SK-N-SH (cell line): ENCODE results near the gene ZNF337. TPM values are rescaled to one million over a fixed set of nuclear protein-coding genes. Genes with fewer than 3 reads are reported as not detected.
"Not testable (repeated sequence)": the region's sequence is repeated elsewhere in the genome, so short reads cannot be mapped to it uniquely, and the experiment has no call there.

Source experiments
- CTCF ChIA-PET: fragments of 300-600, 350-600 bp; formaldehyde crosslinking; extraction: SDS; loops from one replicate; lab custom pipeline; 2021; lab: Yijun Ruan, JAX
- POLR2A ChIA-PET: fragments of 350-600 bp; sonication (Branson Sonifier 250); formaldehyde crosslinking; extraction: SDS; loops from one replicate; lab custom pipeline; 2020; ENCODE audit warnings: antibody characterized with exemption, inconsistent platforms; lab: Yijun Ruan, JAX
- DNase-seq: peaks from one replicate; pipeline ENCODE4 v3.0.0; 2012
- H2AFZ ChIP-seq: fragments of 200-600 bp; sonication (generic); 2 replicates; pipeline ENCODE4 v1.8.1; 2016; ENCODE audit warnings: antibody characterized with exemption, mild to moderate bottlenecking, low read depth
- H3F3A ChIP-seq: fragments of 200-600 bp; sonication (generic); replicated peaks from 2 replicates; pipeline ENCODE3; 2016; ENCODE audit warnings: antibody characterized with exemption, mild to moderate bottlenecking; ENCODE audit not compliant: insufficient read depth
- H3K27ac ChIP-seq, 2 experiments: fragments of 200-500 bp in 1 of 2; fragments of 200-600 bp in 1 of 2; sonication (Bioruptor generic) in 1 of 2; sonication (generic), shearing (Covaris generic) in 1 of 2; 2 replicates each; pipeline versions ENCODE4 v1.5.1 to v1.6.1; 2014 to 2016; ENCODE audit warnings: low read depth in 2 of 2, inconsistent platforms in 1 of 2, low read length in 1 of 2, mild to moderate bottlenecking in 1 of 2, mixed read lengths in 1 of 2
- H3K27me3 ChIP-seq: fragments of 200-600 bp; sonication (generic), shearing (Covaris generic); 2 replicates; pipeline ENCODE4 v1.6.1; 2016; ENCODE audit warnings: mixed run types; ENCODE audit not compliant: insufficient read depth
- H3K36me3 ChIP-seq, 2 experiments: fragments of 200-500 bp in 1 of 2; fragments of 200-600 bp in 1 of 2; sonication (Bioruptor generic) in 1 of 2; sonication (generic) in 1 of 2; replicated peaks in 1 of 2; 2 replicates each; pipeline versions ENCODE3 to v1.5.1; 2014 to 2016; ENCODE audit warnings: low read length in 1 of 2, mild to moderate bottlenecking in 1 of 2; ENCODE audit not compliant: insufficient read depth in 2 of 2, control insufficient read depth in 1 of 2
- H3K4me1 ChIP-seq, 2 experiments: fragments of 200-500 bp in 1 of 2; fragments of 200-600 bp in 1 of 2; sonication (Bioruptor generic) in 1 of 2; sonication (generic), shearing (Covaris generic) in 1 of 2; 2 replicates each; pipeline versions ENCODE4 v1.5.1 to v1.6.1; 2014 to 2016; ENCODE audit warnings: low read depth in 1 of 2, low read length in 1 of 2, mixed run types in 1 of 2; ENCODE audit not compliant: insufficient read depth in 2 of 2, control insufficient read depth in 1 of 2
- H3K4me2 ChIP-seq: fragments of 200-600 bp; sonication (generic), shearing (Covaris generic); 2 replicates; pipeline ENCODE4 v1.6.1; 2017; ENCODE audit warnings: mixed run types
- H3K4me3 ChIP-seq, 2 experiments: fragments of 200-500 bp in 1 of 2; fragments of 200-600 bp in 1 of 2; sonication (Bioruptor generic) in 1 of 2; sonication (generic), shearing (Covaris generic) in 1 of 2; 2 replicates each; pipeline versions ENCODE4 v1.5.1 to v1.8.1; 2014 to 2016; ENCODE audit warnings: low read depth in 2 of 2, inconsistent platforms in 1 of 2, low read length in 1 of 2, mild to moderate bottlenecking in 1 of 2, mixed read lengths in 1 of 2, moderate library complexity in 1 of 2
- H3K79me2 ChIP-seq: fragments of 200-600 bp; sonication (generic); 2 replicates; pipeline ENCODE4 v1.8.1; 2017; ENCODE audit warnings: mild to moderate bottlenecking; ENCODE audit not compliant: insufficient read depth
- H3K9ac ChIP-seq: fragments of 200-600 bp; sonication (generic); 2 replicates; pipeline ENCODE4 v1.6.1; 2017; ENCODE audit warnings: mixed run types
- H3K9me2 ChIP-seq: fragments of 200-600 bp; sonication (generic); 2 replicates; pipeline ENCODE4 v1.6.1; 2017; ENCODE audit warnings: mixed run types
- H3K9me3 ChIP-seq: fragments of 200-600 bp; sonication (generic); 2 replicates; pipeline ENCODE4 v1.6.1; 2017; ENCODE audit warnings: mixed run types, mild to moderate bottlenecking, moderate library complexity
- H4K20me1 ChIP-seq: fragments of 200-600 bp; sonication (generic); 2 replicates; pipeline ENCODE4 v1.6.1; 2017; ENCODE audit warnings: mild to moderate bottlenecking, mixed run types; ENCODE audit not compliant: insufficient read depth
- ELF1 ChIP-seq: IDR thresholded peaks from 2 replicates; pipeline ENCODE4 v1.4.0; 2012
- FOSL2 ChIP-seq: IDR thresholded peaks from 2 replicates; pipeline ENCODE4 v1.4.0; 2012; ENCODE audit warnings: low read depth, mild to moderate bottlenecking, moderate library complexity, borderline replicate concordance
- FOXM1 ChIP-seq: IDR thresholded peaks from 2 replicates; pipeline ENCODE4 v1.4.0; 2012; ENCODE audit warnings: low read depth, mild to moderate bottlenecking
- GABPA ChIP-seq: IDR thresholded peaks from 2 replicates; pipeline ENCODE4 v1.4.0; 2012; ENCODE audit warnings: low read depth, mild to moderate bottlenecking
- GATA2 ChIP-seq: sonication (generic); formaldehyde crosslinking; IDR thresholded peaks from 2 replicates; pipeline ENCODE4 v1.5.0; 2020; ENCODE audit warnings: mild to moderate bottlenecking, missing genetic modification reagents
- JUND ChIP-seq: IDR thresholded peaks from 2 replicates; pipeline ENCODE4 v1.4.0; 2012
- NFIC ChIP-seq: IDR thresholded peaks from 2 replicates; pipeline ENCODE4 v1.4.0; 2012; ENCODE audit warnings: borderline replicate concordance
- POLR2AphosphoS5 ChIP-seq: IDR thresholded peaks from 2 replicates; pipeline ENCODE4 v1.6.1; 2012; ENCODE audit warnings: low read depth, low read length
- RAD21 ChIP-seq: IDR thresholded peaks from 2 replicates; pipeline ENCODE4 v1.6.1; 2012; ENCODE audit warnings: mild to moderate bottlenecking, low read length
- RCOR1 ChIP-seq: fragments of 150-350 bp; IDR thresholded peaks from 2 replicates; pipeline ENCODE4 v1.6.1; 2017; ENCODE audit warnings: antibody characterized with exemption, low read length
- RFX5 ChIP-seq: IDR thresholded peaks from 2 replicates; pipeline ENCODE4 v1.6.1; 2012; ENCODE audit warnings: mild to moderate bottlenecking, improper control_type of control experiment, low read length
- SIN3A ChIP-seq: IDR thresholded peaks from 2 replicates; pipeline ENCODE4 v1.6.1; 2012; ENCODE audit warnings: low read depth, mild to moderate bottlenecking, low read length, moderate library complexity, borderline replicate concordance
- TCF12 ChIP-seq: IDR thresholded peaks from 2 replicates; pipeline ENCODE4 v1.4.0; 2012
- TEAD4 ChIP-seq: IDR thresholded peaks from 2 replicates; pipeline ENCODE4 v1.4.0; 2012; ENCODE audit warnings: mild to moderate bottlenecking, borderline replicate concordance; ENCODE audit not compliant: insufficient read depth
- YY1 ChIP-seq: IDR thresholded peaks from 2 replicates; pipeline ENCODE4 v1.4.0; 2012; ENCODE audit warnings: low read depth, mild to moderate bottlenecking
- ZBTB33 ChIP-seq: IDR thresholded peaks from 2 replicates; pipeline ENCODE4 v1.4.0; 2012; ENCODE audit warnings: low read depth, borderline replicate concordance
- WGBS: methylation state at CpG from one replicate; pipeline ENCODE4 v1.1.6; 2017; ENCODE audit warnings: low lambda C conversion rate; 5-methylcytosine and 5-hydroxymethylcytosine counted together
- polyA plus RNA-seq, 3 experiments: library from polyadenylated mRNA; depleted of rRNA; stranded (reverse); fragments of >200 nt; gene quantifications; 2 replicates each; pipeline ENCODE4 v1.2.3, GENCODE V29; 2012
- TF ChIP-seq, protein P1 (sequence below): IDR thresholded peaks from 2 replicates; pipeline ENCODE4 v1.4.0; 2012; ENCODE audit warnings: low read depth, borderline replicate concordance
- TF ChIP-seq, protein P2 (sequence below): fragments of 150-350 bp; IDR thresholded peaks from 2 replicates; pipeline ENCODE4 v1.6.1; 2017; ENCODE audit warnings: antibody characterized with exemption, low read length, low read depth, borderline replicate concordance
- TF ChIP-seq, protein P3 (sequence below): IDR thresholded peaks from 2 replicates; pipeline ENCODE4 v1.4.0; 2012; ENCODE audit warnings: low read depth

The ZNF337 gene
- polyA plus RNA-seq, 1 of the 3 experiments (the other 2 are of a cell fraction) = 16.5 TPM

DNA sequence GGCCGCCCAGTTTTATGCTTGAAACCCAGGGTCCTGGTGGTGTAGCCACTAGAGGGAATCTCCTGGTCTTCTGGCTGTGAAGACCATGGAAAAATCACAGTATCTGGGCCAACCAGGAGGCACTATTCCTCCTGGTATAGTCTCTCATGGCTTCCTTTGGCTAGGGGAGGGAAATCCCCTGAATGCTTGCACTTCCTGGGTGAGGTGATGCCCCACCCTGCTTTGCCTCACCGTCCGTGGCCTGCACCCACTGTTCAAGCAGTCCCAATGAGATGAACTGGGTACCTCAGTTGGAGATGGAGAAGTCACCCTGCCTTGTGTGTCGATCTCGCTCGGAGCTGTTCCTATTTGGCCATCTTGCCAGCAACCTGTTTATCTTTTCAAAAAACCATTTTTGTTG lies 10.1 kb upstream of the ZNF337 start:
- no peaks in the 10 kb centered on the region for H3K36me3 ChIP-seq
- WGBS = 71% methylated on average over 6 of the region's 6 CpGs
- no peak for TF ChIP-seq NFIC
- TF ChIP-seq FOSL2 = no peak
- no peak for TF ChIP-seq RAD21
- no peak for TF ChIP-seq GABPA
- no peak for TF ChIP-seq GATA2
- TF ChIP-seq ZBTB33 = no peak
- no peak overlapping the region for H2AFZ ChIP-seq
- no peak overlapping the region for H3K9ac ChIP-seq
- POLR2A ChIA-PET = no interaction called here
- DNase-seq = no peak
- H3K9me3 ChIP-seq = no peaks in the 10 kb centered on the region
- no peaks in the 10 kb centered on the region for H3K27me3 ChIP-seq
- no peak overlapping the region for H3K4me2 ChIP-seq
- CTCF ChIA-PET = no interaction called here
- H4K20me1 ChIP-seq = no peaks in the 10 kb centered on the region
- H3K4me3 ChIP-seq = no peak overlapping the region
- no peaks in the 10 kb centered on the region for H3K9me2 ChIP-seq
- H3K4me1 ChIP-seq = no peaks in the 10 kb centered on the region
- H3F3A ChIP-seq = no peaks in the 10 kb centered on the region
- H3K79me2 ChIP-seq = 0 out of 2 replicates have a peak, but pooled peaks cover 2% of the 10 kb centered on the region
- no peak overlapping the region for H3K27ac ChIP-seq

GRCh38 chr20:25705830-25706351 lies 9.2 kb upstream of the ZNF337 start:
- TF ChIP-seq TEAD4 (no peak), ZBTB33 (no peak), JUND (no peak), POLR2AphosphoS5 (no peak), ELF1 (no peak), FOXM1 (no peak), RFX5 (no peak), RCOR1 (no peak), YY1 (no peak), TCF12 (no peak), FOSL2 (no peak), SIN3A (no peak)
- TF ChIP-seq, protein P1, sequence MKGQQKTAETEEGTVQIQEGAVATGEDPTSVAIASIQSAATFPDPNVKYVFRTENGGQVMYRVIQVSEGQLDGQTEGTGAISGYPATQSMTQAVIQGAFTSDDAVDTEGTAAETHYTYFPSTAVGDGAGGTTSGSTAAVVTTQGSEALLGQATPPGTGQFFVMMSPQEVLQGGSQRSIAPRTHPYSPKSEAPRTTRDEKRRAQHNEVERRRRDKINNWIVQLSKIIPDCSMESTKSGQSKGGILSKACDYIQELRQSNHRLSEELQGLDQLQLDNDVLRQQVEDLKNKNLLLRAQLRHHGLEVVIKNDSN = no peak
- TF ChIP-seq, protein P2, sequence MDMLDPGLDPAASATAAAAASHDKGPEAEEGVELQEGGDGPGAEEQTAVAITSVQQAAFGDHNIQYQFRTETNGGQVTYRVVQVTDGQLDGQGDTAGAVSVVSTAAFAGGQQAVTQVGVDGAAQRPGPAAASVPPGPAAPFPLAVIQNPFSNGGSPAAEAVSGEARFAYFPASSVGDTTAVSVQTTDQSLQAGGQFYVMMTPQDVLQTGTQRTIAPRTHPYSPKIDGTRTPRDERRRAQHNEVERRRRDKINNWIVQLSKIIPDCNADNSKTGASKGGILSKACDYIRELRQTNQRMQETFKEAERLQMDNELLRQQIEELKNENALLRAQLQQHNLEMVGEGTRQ = no peak
- TF ChIP-seq, protein P3, sequence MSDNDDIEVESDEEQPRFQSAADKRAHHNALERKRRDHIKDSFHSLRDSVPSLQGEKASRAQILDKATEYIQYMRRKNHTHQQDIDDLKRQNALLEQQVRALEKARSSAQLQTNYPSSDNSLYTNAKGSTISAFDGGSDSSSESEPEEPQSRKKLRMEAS = no peak
- H2AFZ ChIP-seq = no peak overlapping the region
- H3K4me2 ChIP-seq = no peak overlapping the region
- ChIA-PET CTCF (no interaction called here), POLR2A (no interaction called here)
- H4K20me1 ChIP-seq = no peaks in the 10 kb centered on the region
- H3K27me3 ChIP-seq = no peaks in the 10 kb centered on the region
- no peak overlapping the region for H3K4me3 ChIP-seq
- DNase-seq = no peak
- H3K9ac ChIP-seq = no peak overlapping the region
- no peaks in the 10 kb centered on the region for H3K4me1 ChIP-seq
- H3K36me3 ChIP-seq = no peaks in the 10 kb centered on the region
- H3K27ac ChIP-seq = no peak overlapping the region
- H3K9me2 ChIP-seq = no peaks in the 10 kb centered on the region
- no peaks in the 10 kb centered on the region for H3K9me3 ChIP-seq
- 0 out of 2 replicates have a peak, but pooled peaks cover 2% of the 10 kb centered on the region for H3K79me2 ChIP-seq
- no peaks in the 10 kb centered on the region for H3F3A ChIP-seq

- 40% methylated on average over 2 of the region's 2 CpGs for WGBS
- H3K4me3 ChIP-seq, H2AFZ ChIP-seq, H3K36me3 ChIP-seq, H3K79me2 ChIP-seq, H4K20me1 ChIP-seq, POLR2A ChIA-PET, H3K4me2 ChIP-seq, H3K9me3 ChIP-seq, H3K4me1 ChIP-seq, H3K9me2 ChIP-seq, H3K9ac ChIP-seq, DNase-seq, H3F3A ChIP-seq, H3K27ac ChIP-seq, H3K27me3 ChIP-seq, CTCF ChIA-PET: not testable (repeated sequence)
These were observed 7.7 kb upstream of the ZNF337 start for GRCh38 chr20:25704303-25704702.
